Endothelial cell of umbilical vein (primary cell): Measurements from ENCODE around the gene FOXM1. TPM values are rescaled to one million over a fixed set of nuclear protein-coding genes. Genes with fewer than 3 reads are reported as not detected.
A peak's percentile ranks its signal among the peaks of the same experiment; 100 is the strongest.

Experiments
- BruUV-seq: library from RNA; stranded (reverse); fragments of 400-500 nt; replicated peaks from 2 replicates; lab custom pipeline; 2021; lab: Mats Ljungman, UMichigan
- CTCF ChIA-PET: fragments of 300-600, 350-600 bp; sonication (Branson Sonifier 250); formaldehyde crosslinking; loops from one replicate; lab custom pipeline; 2021; ENCODE audit warnings: antibody characterized with exemption, inconsistent platforms; lab: Charles Lee
- POLR2A ChIA-PET: fragments of 300-600, 350-600 bp; sonication (Branson Sonifier 250); formaldehyde crosslinking; loops from one replicate; lab custom pipeline; 2021; ENCODE audit warnings: antibody characterized with exemption, inconsistent platforms; lab: Charles Lee
- DNase-seq: peaks from one replicate; pipeline ENCODE4 v3.0.0-alpha.2; 2011; ENCODE audit warnings: low read depth, low spot score
- FAIRE-seq: peaks from 2 replicates; lab custom pipeline; 2011; peaks lifted over from hg19 to GRCh38; lab: Jason Lieb, UNC
- H2AFZ ChIP-seq: 2 replicates; pipeline ENCODE4 v1.6.0; 2012; ENCODE audit warnings: low read depth, low read length, control low read depth, inconsistent platforms
- H3K27ac ChIP-seq: 2 replicates; pipeline ENCODE4 v1.5.1; 2011; ENCODE audit warnings: low read depth, mild to moderate bottlenecking, control low read depth, low read length, moderate library complexity; ENCODE audit not compliant: insufficient read depth
- H3K27me3 ChIP-seq, 2 experiments: 2 replicates each; pipeline versions ENCODE4 v1.6.0 to v1.6.1; 2011; ENCODE audit warnings: low read length in 2 of 2, mixed read lengths in 1 of 2; ENCODE audit not compliant: control insufficient read depth in 2 of 2, insufficient read depth in 2 of 2
- H3K36me3 ChIP-seq, 2 experiments: 2 replicates in 1 of 2; 3 replicates in 1 of 2; pipeline ENCODE4 v1.5.1; 2011; ENCODE audit warnings: low read length in 2 of 2, mild to moderate bottlenecking in 1 of 2, moderate library complexity in 1 of 2; ENCODE audit not compliant: control insufficient read depth in 2 of 2, insufficient read depth in 2 of 2; ENCODE audit errors: extremely low read depth in 1 of 2
- H3K4me1 ChIP-seq: 3 replicates; pipeline ENCODE4 v1.5.1; 2011; ENCODE audit warnings: mild to moderate bottlenecking, low read length; ENCODE audit not compliant: control insufficient read depth, insufficient read depth; ENCODE audit errors: extremely low read depth
- H3K4me2 ChIP-seq: 2 replicates; pipeline ENCODE4 v1.6.1; 2011; ENCODE audit warnings: low read length, control low read depth, mixed read lengths; ENCODE audit not compliant: insufficient read depth
- H3K4me3 ChIP-seq, 3 experiments: fragments of 200-600 bp in 1 of 3; sonication (generic), shearing (Covaris generic) in 1 of 3; replicated peaks in 1 of 3; 2 replicates each; pipeline ENCODE4 v1.5.1; 2011 to 2016; ENCODE audit warnings: control low read depth in 3 of 3, low read length in 3 of 3, mild to moderate bottlenecking in 2 of 3, inconsistent platforms in 1 of 3, low read depth in 1 of 3, moderate library complexity in 1 of 3; ENCODE audit not compliant: insufficient read depth in 1 of 3
- H3K79me2 ChIP-seq: 2 replicates; pipeline ENCODE4 v1.6.0; 2012; ENCODE audit warnings: low read length, inconsistent platforms; ENCODE audit not compliant: control insufficient read depth, insufficient read depth
- H3K9ac ChIP-seq: replicated peaks from 2 replicates; pipeline ENCODE3; 2011; ENCODE audit warnings: low read length, control low read depth; ENCODE audit not compliant: insufficient read depth; ENCODE audit errors: extremely low read depth
- H3K9me1 ChIP-seq: replicated peaks from 3 replicates; pipeline ENCODE4 v1.6.0; 2011; ENCODE audit warnings: mild to moderate bottlenecking, low read length; ENCODE audit not compliant: control insufficient read depth, insufficient read depth; ENCODE audit errors: extremely low read depth
- H3K9me3 ChIP-seq: replicated peaks from 2 replicates; pipeline ENCODE4 v1.5.1; 2012; ENCODE audit warnings: low read length, inconsistent platforms; ENCODE audit not compliant: control insufficient read depth, insufficient read depth
- H4K20me1 ChIP-seq: replicated peaks from 2 replicates; pipeline ENCODE3; 2011; ENCODE audit warnings: mild to moderate bottlenecking, low read length; ENCODE audit not compliant: control insufficient read depth, insufficient read depth; ENCODE audit errors: extremely low read depth
- CTCF ChIP-seq, 2 donors: IDR thresholded peaks; 1 replicate in 1 of 2; 2 replicates in 1 of 2; pipeline ENCODE4 v1.5.1; 2011; ENCODE audit warnings: low read length in 2 of 2, mild to moderate bottlenecking in 2 of 2, moderate library complexity in 2 of 2, control low read depth in 1 of 2, inconsistent platforms in 1 of 2, low read depth in 1 of 2; ENCODE audit not compliant: insufficient read depth in 1 of 2; ENCODE audit errors: extremely low read depth in 1 of 2
- EZH2 ChIP-seq: IDR thresholded peaks from 2 replicates; pipeline ENCODE4 v1.6.1; 2012; ENCODE audit warnings: borderline replicate concordance, low read depth, mild to moderate bottlenecking, moderate library complexity, low read length, inconsistent platforms; ENCODE audit not compliant: severe bottlenecking
- FOS ChIP-seq: IDR thresholded peaks from 2 replicates; pipeline ENCODE4 v1.6.1; 2011; ENCODE audit warnings: mild to moderate bottlenecking, low read length, moderate library complexity, borderline replicate concordance; ENCODE audit not compliant: insufficient read depth
- GATA2 ChIP-seq: IDR thresholded peaks from 2 replicates; pipeline ENCODE4 v1.7.0; 2011; ENCODE audit warnings: low read depth, mild to moderate bottlenecking, moderate library complexity, mixed read lengths, low read length; ENCODE audit not compliant: insufficient read length, insufficient read depth
- JUN ChIP-seq: IDR thresholded peaks from 2 replicates; pipeline ENCODE4 v1.6.1; 2011; ENCODE audit warnings: borderline replicate concordance, low read depth; ENCODE audit not compliant: insufficient read length, insufficient read depth
- MAX ChIP-seq: IDR thresholded peaks from 2 replicates; pipeline ENCODE4 v1.6.1; 2011; ENCODE audit not compliant: insufficient read depth, insufficient read length
- MYC ChIP-seq: IDR thresholded peaks from one replicate; pipeline ENCODE4 v1.6.1; 2011; ENCODE audit warnings: mild to moderate bottlenecking, low read depth, low read length
- POLR2A ChIP-seq: IDR thresholded peaks from 2 replicates; pipeline ENCODE4 v1.6.1; 2012; ENCODE audit warnings: low read depth, mild to moderate bottlenecking, control low read depth, low read length
- POLR2AphosphoS5 ChIP-seq: IDR thresholded peaks from 2 replicates; pipeline ENCODE4 v1.6.1; 2012; ENCODE audit warnings: low read depth, mild to moderate bottlenecking, control low read depth, low read length, moderate library complexity; ENCODE audit not compliant: insufficient read depth
- dilution Hi-C: fragments of 300-500 bp; cut with MboI; formaldehyde crosslinking; loops from one replicate; pipeline ENCODE4 v1.15.0; 2019; ENCODE audit warnings: low sequenced_read_pairs; ENCODE audit not compliant: extremely low pct_ligation_motif_present
- intact Hi-C: fragments of 100-400 bp; cut with micrococcal nuclease; formaldehyde crosslinking; loops from one replicate; pipeline ENCODE4 v1.10.0; 2022
- polyA plus RNA-seq, 4 experiments: library from polyadenylated mRNA; depleted of rRNA in 3 of 4; stranded (reverse) in 3 of 4; unstranded in 1 of 4; fragments of >200 nt; gene quantifications; 2 replicates each; pipeline versions ENCODE4 v1.2.1 to v1.2.3, GENCODE V29; 2011 to 2012; ENCODE audit warnings: missing spikeins in 1 of 4
- total RNA-seq: library from RNA; stranded (reverse); gene quantifications from 2 replicates; pipeline ENCODE4 v1.2.3, GENCODE V29; 2021

The FOXM1 gene
- total and polyA plus RNA-seq, 2 donors (not counting 3 experiments of a cell fraction or from before 2014, with no cell fraction given), result 43.5 to 136 TPM

- H2AFZ ChIP-seq, result no peak overlapping the region
- peaks cover 12% of the 10 kb centered on the region for H3K79me2 ChIP-seq
- H3K9me3 ChIP-seq, result no peaks in the 10 kb centered on the region
- peak overlapping the region in 1 of 3 experiments; percentile 94 for H3K4me3 ChIP-seq
- POLR2A ChIA-PET, result no interaction called here
- no peak overlapping the region for H3K27ac ChIP-seq
- CTCF ChIA-PET, result interaction anchor here (3.1 kb wide), 1 partner anchor 72 kb away, joined by 17 read pairs; no protein-coding TSS in a partner anchor
- FAIRE-seq (no peak), DNase-seq (no peak)
- H3K9ac ChIP-seq, result no peak overlapping the region
- no peaks in the 10 kb centered on the region for H3K27me3 ChIP-seq
- no peaks in the 10 kb centered on the region for H3K36me3 ChIP-seq
- intact Hi-C loops (loop anchor here (1.0 to 2.0 kb wide), 3 partner anchors 16 to 71 kb away; no protein-coding TSS in a partner anchor), dilution Hi-C loops (no loop called here)
- TF ChIP-seq EZH2 (no peak), JUN (no peak), CTCF (IDR thresholded peaks at IDR 0.05; ENCODE audit: extremely low read depth in 1 of 2, insufficient read depth in 1 of 2, low read depth in 1 of 2, low read length in 2 of 2) (no peak), POLR2AphosphoS5 (no peak), MYC (no peak), POLR2A (no peak), MAX (no peak), GATA2 (no peak), FOS (no peak)
- peak overlapping the region; percentile 73 for H3K4me2 ChIP-seq
- no peaks in the 10 kb centered on the region for H3K9me1 ChIP-seq
- BruUV-seq, result no TSS peak
- H4K20me1 ChIP-seq, result no peaks in the 10 kb centered on the region
- peaks cover 6% of the 10 kb centered on the region for H3K4me1 ChIP-seq
Observed at GRCh38 chr12:2811801-2812200, 65.2 kb downstream of the FOXM1 start.

Other genes with a start within 250 kb of the FOXM1 start
- 74.1 and 85.6 TPM in 2 replicates for gene FKBP4, start 82.2 kb downstream of the FOXM1 start, total RNA-seq
- 26.5 and 31.0 TPM in 2 replicates for gene FKBP4, start 82.2 kb downstream of the FOXM1 start, polyA plus RNA-seq
- 31.9 and 34.5 TPM in 2 replicates for gene ITFG2, start 64.5 kb downstream of the FOXM1 start, total RNA-seq
- gene ITFG2, start 64.5 kb downstream of the FOXM1 start, polyA plus RNA-seq, result 25.0 TPM in 2 replicates
- gene NRIP2, start 42.1 kb downstream of the FOXM1 start, total RNA-seq, result not detected in 2 replicates
- gene NRIP2, start 42.1 kb downstream of the FOXM1 start, polyA plus RNA-seq, result not detected in 2 replicates
- not detected in 2 replicates for gene TEX52, start 20.1 kb downstream of the FOXM1 start, total RNA-seq
- gene TEX52, start 20.1 kb downstream of the FOXM1 start, polyA plus RNA-seq, result not detected in 2 replicates
- gene RHNO1, start within 50 bp of the FOXM1 start, total RNA-seq, result 33.8 and 39.9 TPM in 2 replicates
- 35.2 and 37.9 TPM in 2 replicates for gene RHNO1, start within 50 bp of the FOXM1 start, polyA plus RNA-seq
- gene TULP3, start 13.7 kb upstream of the FOXM1 start, total RNA-seq, result 30.8 and 32.9 TPM in 2 replicates
- 31.0 and 31.3 TPM in 2 replicates for gene TULP3, start 13.7 kb upstream of the FOXM1 start, polyA plus RNA-seq
- 39.4 and 46.0 TPM in 2 replicates for gene TEAD4, start 82.2 kb upstream of the FOXM1 start, total RNA-seq
- 34.4 and 38.4 TPM in 2 replicates for gene TEAD4, start 82.2 kb upstream of the FOXM1 start, polyA plus RNA-seq
- gene TSPAN9, start 200.2 kb upstream of the FOXM1 start, total RNA-seq, result 55.1 and 66.8 TPM in 2 replicates
- gene TSPAN9, start 200.2 kb upstream of the FOXM1 start, polyA plus RNA-seq, result 43.3 and 46.8 TPM in 2 replicates